Measurements from ENCODE around the gene MOB1B. TPM values are rescaled to one million over a fixed set of nuclear protein-coding genes. Genes with fewer than 3 reads are reported as not detected.

Gene MOB1B
- total RNA-seq, 3 donors from 2014 or later (not counting 1 experiment from before 2014, with no cell fraction given), result 15.1 to 23.6 (median 22.6) TPM

GRCh38 chr4:70940134-70940533 is 38.0 kb downstream of the MOB1B start:
- no peak for TF ChIP-seq CTCF (IDR thresholded peaks at IDR 0.05)
- intact Hi-C loops (cut with micrococcal nuclease), result no loop called here
- WGBS (ENCODE audit: insufficient coverage), result 95% methylated on average over 5 of the region's 5 CpGs
- no peaks in the 10 kb centered on the region for H3K36me3 Mint-ChIP-seq
- H3K4me3 ChIP-seq (ENCODE audit: low read length), result no peak overlapping the region
- H3K36me3 ChIP-seq (ENCODE audit: control insufficient read depth, insufficient read depth, low read length), result no peaks in the 10 kb centered on the region
- H3K9me3 Mint-ChIP-seq, result no peaks in the 10 kb centered on the region
- no peaks in the 10 kb centered on the region for H3K9me3 ChIP-seq (ENCODE audit: control insufficient read depth, insufficient read depth, low read length)
- H3K27ac Mint-ChIP-seq, result no peak overlapping the region
- peaks cover 4% of the 10 kb centered on the region for H3K4me1 ChIP-seq (ENCODE audit: control insufficient read depth, insufficient read depth, low read length)
- H3K27ac ChIP-seq (ENCODE audit: low read length), result no peak overlapping the region
- no peak for DNase-seq
- H3K4me3 Mint-ChIP-seq, result no peak overlapping the region
- ATAC-seq, result no peak
- H3K27me3 Mint-ChIP-seq (ENCODE audit: low read depth in 2 of 2), result no peaks in the 10 kb centered on the region
- peaks cover 20 to 28% of the 10 kb centered on the region in 2 donors for H3K4me1 Mint-ChIP-seq
- H3K27me3 ChIP-seq (ENCODE audit: control insufficient read depth, insufficient read depth, low read length), result no peaks in the 10 kb centered on the region

GRCh38 chr4:70943114-70943513 is 40.9 kb downstream of the MOB1B start:
- no peaks in the 10 kb centered on the region for H3K36me3 Mint-ChIP-seq
- H3K27me3 Mint-ChIP-seq (ENCODE audit: low read depth in 2 of 2), result no peaks in the 10 kb centered on the region
- no peaks in the 10 kb centered on the region for H3K36me3 ChIP-seq (ENCODE audit: control insufficient read depth, insufficient read depth, low read length)
- H3K27ac ChIP-seq (ENCODE audit: low read length), result no peak overlapping the region
- intact Hi-C loops (cut with micrococcal nuclease), result no loop called here
- ATAC-seq, result no peak
- H3K4me3 Mint-ChIP-seq, result no peak overlapping the region
- H3K9me3 Mint-ChIP-seq, result no peaks in the 10 kb centered on the region
- TF ChIP-seq CTCF (IDR thresholded peaks at IDR 0.05), result no peak
- H3K27ac Mint-ChIP-seq, result no peak overlapping the region
- DNase-seq, result no peak
- H3K9me3 ChIP-seq (ENCODE audit: control insufficient read depth, insufficient read depth, low read length), result no peaks in the 10 kb centered on the region
- H3K27me3 ChIP-seq (ENCODE audit: control insufficient read depth, insufficient read depth, low read length), result no peaks in the 10 kb centered on the region
- H3K4me1 ChIP-seq (ENCODE audit: control insufficient read depth, insufficient read depth, low read length), result no peaks in the 10 kb centered on the region
- H3K4me1 Mint-ChIP-seq, result peaks cover 15 to 16% of the 10 kb centered on the region in 2 donors
- H3K4me3 ChIP-seq (ENCODE audit: low read length), result no peak overlapping the region

DNA sequence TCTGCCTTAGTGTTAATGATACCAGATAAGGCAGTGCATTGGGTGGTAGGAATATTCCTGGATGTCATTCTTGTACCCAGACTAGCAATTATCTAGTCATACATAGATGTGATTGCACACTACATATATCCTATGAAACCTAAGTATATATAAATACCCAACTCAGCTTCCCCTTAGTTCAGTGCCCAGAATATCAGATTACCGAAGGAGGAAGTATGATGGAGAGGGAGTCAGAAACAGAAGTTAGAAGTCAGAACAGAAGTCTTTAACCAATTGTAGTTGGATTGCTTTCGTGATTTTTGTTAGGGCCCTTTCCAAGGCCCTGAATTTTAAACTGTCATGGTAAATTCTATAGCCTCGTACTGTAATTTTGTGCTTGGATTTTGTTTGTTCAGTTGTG is 42.9 kb downstream of the MOB1B start:
- Histone ChIP-seq H3K27me3 (ENCODE audit: control insufficient read depth, insufficient read depth, low read length) (no peaks in the 10 kb centered on the region), H3K36me3 (ENCODE audit: control insufficient read depth, insufficient read depth, low read length) (no peaks in the 10 kb centered on the region), H3K4me1 (ENCODE audit: control insufficient read depth, insufficient read depth, low read length) (no peaks in the 10 kb centered on the region), H3K4me3 (ENCODE audit: low read length) (no peak overlapping the region), H3K27ac (ENCODE audit: low read length) (no peak overlapping the region), H3K9me3 (ENCODE audit: control insufficient read depth, insufficient read depth, low read length) (no peaks in the 10 kb centered on the region)
- no peak overlapping the region for H3K27ac Mint-ChIP-seq
- H3K36me3 Mint-ChIP-seq, result no peaks in the 10 kb centered on the region
- intact Hi-C loops (cut with micrococcal nuclease), result no loop called here
- H3K4me3 Mint-ChIP-seq, result no peak overlapping the region
- no peaks in the 10 kb centered on the region for H3K9me3 Mint-ChIP-seq
- H3K27me3 Mint-ChIP-seq (ENCODE audit: low read depth in 2 of 2), result no peaks in the 10 kb centered on the region
- 34% methylated on average over 3 of the region's 3 CpGs for WGBS (ENCODE audit: insufficient coverage)
- peaks cover 18 to 24% of the 10 kb centered on the region in 2 donors for H3K4me1 Mint-ChIP-seq
- ATAC-seq (peak in 1 of 3 donors; percentile 49), DNase-seq (no peak)
- TF ChIP-seq CTCF (IDR thresholded peaks at IDR 0.05), result no peak

DNA sequence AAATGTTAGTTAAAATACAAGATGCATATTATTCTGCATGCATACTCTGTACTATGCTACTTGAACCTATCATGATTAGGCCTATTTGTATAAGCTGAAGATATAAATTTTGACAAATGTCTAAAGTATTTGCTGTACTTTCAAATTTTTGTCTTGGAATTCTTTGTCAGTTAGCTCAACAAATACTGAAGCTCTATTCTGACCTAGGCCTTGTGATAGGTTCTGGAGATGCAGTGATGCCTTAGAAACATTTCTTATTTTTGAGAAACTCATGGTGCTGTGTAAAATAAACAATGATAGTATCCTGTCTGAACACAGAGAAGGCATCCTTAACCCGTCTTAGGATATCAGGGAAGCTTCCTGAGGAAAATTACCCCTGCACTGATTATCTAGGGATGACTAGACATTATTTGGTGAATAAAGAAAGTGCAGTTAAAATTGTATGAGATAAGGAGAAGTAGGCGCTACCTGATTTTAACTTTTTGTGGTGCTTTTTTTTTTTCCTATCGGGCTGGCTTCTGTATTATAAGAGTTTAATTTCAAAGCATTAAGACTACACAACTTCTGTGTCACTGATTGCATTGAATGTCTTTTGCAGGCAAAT is 43.4 kb downstream of the MOB1B start:
- H3K27ac ChIP-seq (ENCODE audit: low read length), result no peak overlapping the region
- DNase-seq (no peak), ATAC-seq (no peak)
- H3K9me3 ChIP-seq (ENCODE audit: control insufficient read depth, insufficient read depth, low read length), result no peaks in the 10 kb centered on the region
- 80% methylated on average over 1 of the region's 3 CpGs for WGBS (ENCODE audit: insufficient coverage)
- Mint-ChIP-seq H3K27me3 (ENCODE audit: low read depth in 2 of 2) (no peaks in the 10 kb centered on the region), H3K9me3 (no peaks in the 10 kb centered on the region), H3K27ac (no peak overlapping the region), H3K4me1 (peaks cover 16 to 22% of the 10 kb centered on the region in 2 donors), H3K4me3 (no peak overlapping the region), H3K36me3 (no peaks in the 10 kb centered on the region)
- no peaks in the 10 kb centered on the region for H3K27me3 ChIP-seq (ENCODE audit: control insufficient read depth, insufficient read depth, low read length)
- no peak overlapping the region for H3K4me3 ChIP-seq (ENCODE audit: low read length)
- intact Hi-C loops (cut with micrococcal nuclease), result no loop called here
- TF ChIP-seq CTCF (IDR thresholded peaks at IDR 0.05), result no peak
- no peaks in the 10 kb centered on the region for H3K36me3 ChIP-seq (ENCODE audit: control insufficient read depth, insufficient read depth, low read length)
- no peaks in the 10 kb centered on the region for H3K4me1 ChIP-seq (ENCODE audit: control insufficient read depth, insufficient read depth, low read length)

Data from natural killer cell (primary cell).